Activated CD4-positive, alpha-beta T cell treated with anti-CD3 and anti-CD28 coated beads for 48 hours (primary cell): ENCODE data around the gene NPEPL1.
"Not testable (repeated sequence)": the region's sequence is repeated elsewhere in the genome, so short reads cannot be mapped to it uniquely, and the experiment has no call there.

Experiments
- DNase-seq: peaks from one replicate; pipeline ENCODE4 v3.0.0-alpha.2; 2020

NPEPL1 gene

DNA sequence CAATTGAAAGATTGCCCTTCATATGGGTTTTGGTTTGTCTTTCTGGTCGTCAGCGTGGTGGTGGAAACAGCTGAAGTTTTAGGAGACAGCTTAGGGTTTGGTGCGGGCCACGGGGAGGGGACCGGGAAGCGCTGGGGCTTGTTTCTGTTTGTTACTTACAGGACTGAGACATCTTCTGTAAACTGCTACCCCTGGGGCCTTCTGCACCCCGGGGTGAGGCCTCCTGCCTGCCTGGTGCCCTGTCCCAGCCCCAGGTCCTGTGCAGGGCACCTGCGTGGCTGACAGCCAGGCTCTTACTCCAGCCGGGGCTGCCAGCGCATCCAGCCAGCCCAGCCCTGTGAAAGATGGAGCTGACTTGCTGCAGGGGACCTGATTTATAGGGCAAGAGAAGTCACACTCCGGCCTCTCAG lies 22.8 kb downstream of the NPEPL1 start:
- no peak for DNase-seq

DNA sequence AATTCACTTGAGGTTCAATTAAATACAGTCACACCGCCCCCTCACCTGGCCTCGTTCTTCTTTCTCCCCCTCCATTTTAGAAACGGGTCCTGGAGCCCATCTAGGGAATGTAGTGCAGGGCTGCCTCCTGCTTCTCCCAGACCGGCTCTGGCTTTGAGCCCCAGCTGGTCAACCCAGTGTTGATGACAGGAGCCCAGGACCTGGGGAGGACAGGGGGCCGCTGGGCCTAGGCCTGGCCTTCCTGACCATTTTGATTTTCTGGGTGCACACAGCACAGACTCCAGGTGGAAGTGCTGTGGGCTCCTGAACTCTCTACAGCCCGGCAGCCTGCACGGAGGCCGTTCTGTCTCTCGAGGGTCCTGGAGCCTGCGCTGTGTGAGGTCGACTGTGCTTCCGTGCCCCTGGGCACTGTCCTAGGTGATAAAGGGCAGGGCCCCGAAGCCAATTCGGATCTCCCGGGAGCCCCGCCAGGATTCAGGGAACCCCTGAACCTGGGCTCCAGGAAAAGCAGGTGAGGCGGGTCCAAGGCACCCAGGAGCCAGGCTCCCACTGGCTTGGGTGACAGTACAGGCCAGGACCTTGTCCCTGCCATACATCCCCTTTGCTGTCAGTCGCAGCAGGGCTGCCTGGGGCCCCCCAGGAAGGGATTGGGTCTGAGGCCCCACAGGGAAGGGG lies 23.3 kb downstream of the NPEPL1 start:
- no peak for DNase-seq

DNA sequence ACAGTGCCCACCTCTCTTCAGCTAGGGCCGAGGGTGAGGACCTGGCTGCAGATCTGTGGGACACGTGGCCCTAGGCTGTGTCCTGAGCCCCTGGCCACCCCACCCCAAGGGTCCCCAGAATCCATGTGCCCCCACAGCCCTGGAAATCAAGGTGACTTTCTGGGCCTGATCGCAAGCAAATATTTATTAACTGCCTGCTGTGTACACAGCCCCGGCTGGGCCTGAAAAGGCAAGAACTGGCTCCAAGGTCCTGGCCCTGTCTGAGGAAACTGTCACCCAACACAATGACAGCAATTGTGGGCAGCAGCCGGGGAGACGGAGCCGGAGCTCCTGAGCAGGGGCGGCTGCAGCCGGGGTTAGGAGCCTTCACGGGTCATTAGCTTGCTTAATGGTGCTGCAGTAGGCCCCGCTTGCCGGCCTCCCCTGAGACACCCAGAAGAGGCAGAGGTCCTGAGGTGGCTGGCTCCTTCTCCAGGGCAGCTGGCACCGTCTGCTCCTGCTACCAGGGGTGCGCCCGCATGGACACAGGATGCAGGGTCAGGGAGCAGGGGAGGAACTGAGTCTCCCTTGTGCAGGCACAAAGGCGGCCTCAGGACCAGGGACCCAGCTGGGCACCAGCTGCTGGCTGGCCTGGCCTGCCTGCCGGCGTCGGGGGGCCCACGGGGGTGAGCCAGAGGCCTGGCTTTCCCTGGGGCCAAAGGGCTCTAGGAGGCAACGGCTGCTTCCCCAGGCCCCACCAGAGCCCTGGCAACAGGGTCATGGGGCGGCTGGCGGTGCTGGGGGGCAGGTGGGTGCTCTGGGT lies 24.1 kb downstream of the NPEPL1 start:
- DNase-seq = no peak

DNA sequence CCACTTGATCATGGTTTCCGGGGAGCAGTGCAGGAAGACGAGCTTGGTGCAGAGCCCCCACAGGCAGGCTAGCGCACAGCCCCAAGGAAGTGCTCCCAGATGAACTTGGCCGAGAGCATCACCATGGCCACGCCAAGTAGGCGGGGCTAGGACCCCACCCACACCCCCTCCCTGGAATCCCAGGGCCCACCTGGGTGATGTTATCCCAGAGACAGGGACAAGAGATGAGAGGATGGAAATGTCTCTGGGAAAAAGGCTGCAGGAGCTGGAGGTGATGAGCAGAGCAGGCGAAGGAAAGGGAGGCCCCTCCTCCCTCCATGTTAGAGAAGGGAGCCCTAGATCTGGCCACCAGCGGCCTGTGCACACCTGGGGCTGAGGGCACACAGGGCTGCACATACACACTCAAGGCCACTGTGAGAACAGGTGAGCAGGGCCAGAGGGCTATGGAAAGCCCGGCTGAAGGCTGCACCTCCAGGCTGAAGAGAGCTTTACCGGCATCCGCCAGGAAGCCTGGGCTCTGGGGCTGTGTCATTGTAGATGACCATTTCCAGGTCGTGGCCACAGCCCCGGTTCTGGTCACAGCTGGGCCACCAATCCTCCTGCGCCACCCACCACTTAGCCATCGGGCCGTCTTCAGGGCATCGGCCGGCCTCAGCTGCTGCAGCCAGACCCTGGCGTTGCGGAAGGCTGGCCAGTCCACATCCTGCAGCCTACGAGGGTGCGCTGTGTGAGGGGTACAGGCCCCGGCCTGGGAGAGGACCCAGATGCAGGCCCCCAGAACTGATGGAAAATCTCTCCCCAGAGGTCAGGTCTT lies 24.9 kb downstream of the NPEPL1 start:
- no peak for DNase-seq

DNA sequence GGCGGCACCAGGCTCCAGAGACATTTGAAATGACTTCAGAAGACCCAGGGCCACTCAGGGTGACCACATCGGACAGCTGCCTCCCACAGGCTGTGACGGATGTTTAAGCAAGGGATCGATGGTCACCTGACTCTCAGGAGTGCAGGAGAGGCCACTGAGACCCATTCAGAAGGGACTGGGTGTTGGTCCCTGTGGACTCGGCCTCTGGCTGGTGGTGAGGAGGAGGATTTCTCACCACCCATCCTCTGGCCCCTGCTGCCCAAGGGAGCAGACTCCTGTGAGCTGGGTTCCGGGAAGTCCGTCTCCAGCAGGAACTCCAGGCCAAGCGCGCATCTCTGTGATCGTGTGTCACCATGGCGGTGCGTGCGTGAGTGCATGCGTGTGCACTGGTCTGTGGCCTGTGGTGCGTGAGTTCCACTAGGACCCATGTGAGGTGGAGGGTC lies 25.5 kb downstream of the NPEPL1 start:
- DNase-seq = no peak

DNA sequence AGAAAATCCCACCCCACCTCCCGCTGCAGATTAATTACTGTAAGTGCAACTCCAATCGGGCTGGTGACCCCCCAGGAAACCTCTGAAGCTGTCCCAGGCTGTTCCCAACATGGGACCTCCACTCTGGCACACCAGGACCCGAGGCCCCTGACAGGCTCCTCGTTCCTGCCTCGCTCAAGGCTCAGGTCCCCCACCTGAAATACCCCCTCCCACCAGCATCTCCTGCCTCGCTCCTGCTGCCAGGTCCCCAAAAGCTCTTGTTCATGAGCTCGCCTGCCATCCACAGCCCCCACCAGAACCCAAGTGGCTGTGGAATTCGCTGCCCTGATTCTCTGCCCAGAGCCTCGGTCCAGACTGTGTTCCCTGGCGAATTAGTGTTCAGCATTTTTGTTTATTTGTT lies 26.1 kb downstream of the NPEPL1 start:
- DNase-seq = no peak

DNA sequence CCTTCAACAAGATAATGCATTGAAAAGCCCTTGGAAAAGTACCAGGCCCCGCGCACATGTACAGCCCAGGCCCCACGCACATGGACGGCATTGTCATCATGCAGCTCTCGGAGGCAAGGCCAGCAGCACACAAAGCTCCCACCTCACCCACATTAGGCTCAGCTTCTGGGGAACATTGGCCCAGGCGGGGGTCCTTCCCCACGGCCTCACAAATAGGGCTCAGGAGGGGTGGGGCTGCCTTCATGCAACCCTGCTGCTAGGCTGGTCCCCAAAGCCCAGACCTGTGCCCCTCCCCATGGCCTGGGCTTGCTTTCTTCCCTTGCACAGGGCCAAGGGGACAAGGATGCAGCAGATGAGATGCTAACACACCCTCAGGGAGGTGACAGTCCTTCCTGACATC lies 26.7 kb downstream of the NPEPL1 start:
- no peak for DNase-seq

DNA sequence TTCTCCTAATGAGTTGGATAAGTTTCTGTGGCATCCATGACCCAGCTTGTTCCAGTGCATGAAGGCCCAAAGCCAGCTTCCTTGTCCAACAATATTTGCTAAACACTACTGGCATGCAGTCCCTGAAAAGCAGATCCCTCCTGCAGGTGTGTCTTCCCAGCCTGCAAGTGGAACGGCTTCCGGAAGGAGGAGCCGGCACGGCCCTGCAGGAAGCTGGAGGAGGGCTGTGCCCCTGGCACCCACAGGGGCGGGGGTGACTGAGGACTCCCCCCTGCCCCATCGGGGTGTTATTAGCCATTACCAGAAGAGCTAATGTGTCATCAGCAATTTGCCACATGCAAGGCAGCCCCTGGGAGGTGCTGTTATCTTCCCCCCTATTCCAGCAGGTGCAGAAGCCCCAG lies 27.4 kb downstream of the NPEPL1 start:
- no peak for DNase-seq

DNA sequence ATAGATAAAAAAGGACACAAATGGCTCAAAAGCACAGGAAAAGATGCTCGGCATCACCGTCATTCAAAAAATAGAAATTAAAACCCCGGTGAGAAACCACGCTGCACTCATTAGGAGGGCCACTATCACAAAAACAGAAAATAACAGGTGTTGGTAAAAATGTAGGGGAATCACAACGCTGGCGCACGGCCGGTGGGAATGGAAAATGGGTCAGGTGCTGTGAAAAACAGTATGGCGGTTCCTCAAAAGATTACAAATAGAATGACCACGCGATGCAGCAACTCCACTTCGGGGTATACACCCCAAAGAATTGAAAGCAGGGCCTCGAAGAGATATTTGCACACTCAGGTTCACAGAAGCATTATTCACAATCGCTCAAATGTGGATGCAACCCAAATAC lies 28.3 kb downstream of the NPEPL1 start:
- no peak for DNase-seq

DNA sequence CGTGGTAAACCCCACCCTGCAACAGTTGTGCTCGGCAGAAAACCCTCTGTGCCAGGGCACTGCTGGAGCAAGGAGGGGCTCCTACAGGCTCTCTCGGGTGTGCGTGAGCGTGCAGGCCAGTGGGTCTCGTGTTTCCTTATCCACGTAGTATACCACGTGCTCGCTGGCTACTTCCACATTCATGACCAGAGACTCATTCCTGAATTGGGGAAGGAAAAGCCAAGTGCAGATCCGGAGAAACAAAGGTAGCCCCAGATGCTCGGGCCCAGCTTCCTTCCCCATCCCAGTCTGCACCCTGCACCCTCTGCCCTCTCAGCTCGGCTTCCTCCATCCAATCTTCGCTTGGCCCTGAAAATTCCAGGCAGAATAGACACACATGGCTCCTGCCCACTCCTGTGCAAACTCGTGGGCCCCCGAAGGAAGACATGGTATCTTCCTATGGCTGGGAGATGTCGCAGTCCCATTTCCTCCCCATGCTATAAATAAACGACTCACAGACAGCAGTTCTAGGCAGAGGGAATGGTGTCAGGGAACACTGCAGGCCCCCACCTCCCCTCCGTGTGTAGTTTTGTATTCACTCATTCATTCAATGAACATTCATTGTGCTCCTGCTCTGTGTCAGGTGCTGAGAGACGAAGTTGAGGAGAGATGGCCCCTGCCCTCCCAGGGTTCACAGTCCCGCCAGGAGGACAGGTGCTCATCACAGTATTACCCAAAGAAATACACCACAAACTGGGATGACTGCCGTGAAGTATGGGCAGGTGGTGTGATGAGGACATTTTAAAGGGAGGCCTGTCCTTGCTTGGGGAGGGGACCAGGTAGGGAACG lies 29.6 kb downstream of the NPEPL1 start:
- DNase-seq = no peak

DNA sequence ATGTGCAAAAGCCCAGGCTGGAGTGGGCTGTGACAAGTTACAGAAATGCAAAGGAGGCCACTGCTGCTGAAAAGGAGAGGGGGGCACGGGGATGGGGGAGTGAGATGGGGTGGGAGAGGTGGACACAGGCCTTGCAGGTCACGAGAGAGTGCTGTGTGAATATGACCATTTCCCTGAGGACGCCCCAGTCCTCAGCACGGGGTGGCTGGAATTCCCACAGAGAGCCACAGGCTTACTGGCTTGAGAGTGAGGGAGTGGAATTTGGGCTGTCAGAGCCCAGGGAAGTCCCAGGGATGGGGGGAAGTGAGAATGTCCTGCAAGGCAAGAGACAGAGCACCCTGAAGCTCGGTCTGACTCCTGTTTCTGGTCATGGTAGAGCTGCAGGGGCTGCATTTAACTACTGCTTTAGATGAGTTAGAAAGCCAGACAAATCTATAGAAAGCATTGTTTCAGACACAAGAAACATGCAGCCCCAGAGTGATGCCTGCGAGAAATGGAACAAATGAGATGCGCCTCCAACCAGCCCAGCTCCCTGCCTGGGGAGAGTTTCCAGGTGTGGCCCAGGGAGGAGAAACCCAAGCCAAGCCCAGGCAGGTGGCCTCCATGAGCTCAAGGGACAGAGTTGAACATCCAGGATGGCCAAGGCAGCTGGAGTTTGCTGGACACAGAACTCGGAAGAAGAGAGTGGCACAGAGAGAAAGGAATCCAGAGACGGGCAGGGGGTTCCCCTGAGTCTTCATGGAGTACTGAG lies 30.5 kb downstream of the NPEPL1 start:
- DNase-seq = no peak

DNA sequence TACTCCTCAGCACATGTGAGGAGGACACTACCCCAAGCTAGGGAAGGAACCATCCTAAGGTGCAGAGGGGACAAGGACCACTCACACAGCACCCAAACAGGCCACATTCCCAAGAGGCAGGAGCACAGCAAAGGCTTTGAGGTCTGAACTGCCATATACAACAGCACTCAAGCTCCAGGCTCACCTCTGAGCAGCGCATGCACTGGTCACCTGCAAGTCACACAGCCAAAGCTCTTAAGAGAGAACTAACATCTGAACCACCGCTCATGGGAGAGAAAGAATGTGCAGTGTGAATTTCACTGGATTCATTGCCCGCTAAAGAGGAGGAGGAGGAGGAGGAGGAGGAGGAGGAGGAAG lies 31.0 kb downstream of the NPEPL1 start:
- no peak for DNase-seq

DNA sequence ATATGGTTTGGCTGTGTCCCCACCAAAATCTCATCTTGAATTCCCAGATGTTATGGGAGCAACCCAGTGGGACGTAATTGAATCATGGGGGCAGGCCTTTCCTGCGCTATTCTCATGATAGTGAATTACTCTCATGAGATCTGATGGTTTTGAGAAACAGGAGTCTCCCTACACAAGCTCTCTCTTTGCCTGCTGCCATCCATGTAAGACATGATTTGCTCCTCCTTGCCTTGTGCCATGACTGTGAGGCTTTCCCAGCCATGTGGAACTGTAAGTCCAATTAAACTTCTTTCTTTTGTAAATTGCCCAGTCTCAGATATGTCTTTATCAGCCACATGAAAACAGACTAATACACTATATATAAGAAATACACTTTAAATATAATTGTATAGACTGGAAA lies 33.6 kb downstream of the NPEPL1 start:
- DNase-seq = not testable (repeated sequence)

DNA sequence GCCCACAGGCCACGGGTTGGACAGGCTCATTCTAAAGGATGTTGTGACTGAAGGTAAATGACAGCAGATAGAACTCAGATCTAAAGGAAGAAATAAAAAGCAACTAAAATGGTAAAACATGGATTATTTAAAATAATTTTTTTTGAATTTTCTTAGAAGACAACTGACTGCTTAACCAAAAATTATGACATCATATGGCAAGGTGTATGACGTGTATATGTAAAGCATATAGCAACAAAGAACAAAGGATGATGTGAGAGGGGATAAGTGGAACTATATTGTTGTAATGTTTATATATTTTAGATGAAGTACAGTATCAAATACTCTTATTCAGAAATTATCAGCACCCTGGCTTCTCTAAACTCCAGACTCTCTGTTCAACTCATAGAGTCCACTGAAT lies 38.6 kb downstream of the NPEPL1 start:
- DNase-seq = no peak

DNA sequence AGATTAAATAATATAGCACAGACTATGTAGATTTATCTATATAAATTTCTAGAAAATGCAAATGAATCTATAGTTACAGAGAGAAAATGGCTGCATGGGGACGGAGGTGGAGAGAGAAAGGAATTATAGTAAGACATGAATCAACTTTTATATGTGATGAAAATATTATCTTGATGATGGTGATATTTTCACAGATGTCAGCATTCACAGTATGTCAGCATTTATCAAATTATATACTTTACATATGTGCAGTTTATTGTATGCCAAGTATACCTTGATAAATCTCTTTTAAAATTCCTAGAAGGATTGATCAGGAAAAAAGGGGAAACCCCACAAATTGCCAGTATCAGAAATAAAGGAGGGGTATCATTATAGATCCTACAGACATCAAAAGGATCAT lies 44.6 kb downstream of the NPEPL1 start:
- DNase-seq = no peak

DNA sequence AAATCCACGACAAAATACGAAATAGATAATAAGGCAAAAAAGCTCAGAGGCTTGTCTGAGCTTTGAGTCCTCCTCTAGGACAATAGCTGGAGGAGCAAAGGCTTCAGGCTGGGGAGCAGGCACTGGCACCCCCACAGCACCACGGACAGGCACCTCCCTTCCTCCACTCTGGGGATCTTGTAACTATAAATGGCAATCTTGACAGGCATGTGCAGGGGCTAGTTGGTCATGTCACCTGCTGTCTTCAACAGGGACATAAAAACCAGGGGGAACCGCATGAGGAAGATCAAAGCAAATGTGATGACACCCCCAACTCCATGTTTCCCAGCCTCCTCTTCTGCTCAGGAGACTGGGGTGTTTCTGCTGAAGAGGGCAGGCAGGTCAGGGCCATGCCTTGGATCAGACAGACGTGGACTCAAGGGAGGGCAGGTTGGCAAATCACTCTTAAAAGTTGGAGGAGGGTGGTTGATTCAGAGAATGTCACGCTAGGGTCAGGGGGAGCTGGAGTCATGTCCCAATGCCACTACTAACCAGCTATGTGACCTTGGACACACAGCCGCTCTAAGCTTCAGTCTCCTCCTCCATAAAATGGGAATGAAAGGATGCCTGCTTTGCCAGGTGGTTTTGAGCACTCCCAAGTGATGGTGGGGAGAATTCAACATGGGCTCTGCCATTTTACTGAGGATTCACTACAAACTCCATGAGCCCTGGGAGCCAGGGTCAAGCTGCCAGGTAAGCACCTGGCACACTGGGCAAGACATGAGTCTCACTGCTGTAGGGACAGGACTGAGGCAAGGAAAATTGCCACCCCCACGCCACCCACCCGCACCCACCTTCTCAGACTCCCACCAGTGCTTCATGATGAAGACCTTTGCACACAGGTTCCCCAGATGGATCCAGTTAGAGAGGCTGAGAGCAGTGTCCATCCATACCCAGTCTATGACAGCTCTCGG lies 48.0 kb downstream of the NPEPL1 start:
- no peak for DNase-seq

DNA sequence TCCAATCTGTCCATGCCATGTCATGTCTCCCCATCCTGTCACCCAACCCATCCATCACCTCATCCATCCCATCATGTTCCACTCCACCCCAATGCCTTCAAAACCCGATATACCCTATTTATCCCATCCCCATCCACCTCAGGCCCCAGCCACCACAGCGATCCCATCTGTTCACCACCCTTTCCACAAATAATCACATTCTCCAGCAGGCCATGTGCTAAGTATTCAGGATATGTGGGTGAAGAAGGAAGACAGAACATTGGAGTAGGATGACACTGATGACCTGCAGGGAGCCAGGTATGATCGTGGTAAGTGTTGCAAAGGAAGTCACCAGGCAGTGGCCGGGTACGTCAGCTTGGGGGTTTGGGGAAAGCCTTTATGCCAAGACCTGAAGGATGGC lies 48.8 kb downstream of the NPEPL1 start:
- no peak for DNase-seq

DNA sequence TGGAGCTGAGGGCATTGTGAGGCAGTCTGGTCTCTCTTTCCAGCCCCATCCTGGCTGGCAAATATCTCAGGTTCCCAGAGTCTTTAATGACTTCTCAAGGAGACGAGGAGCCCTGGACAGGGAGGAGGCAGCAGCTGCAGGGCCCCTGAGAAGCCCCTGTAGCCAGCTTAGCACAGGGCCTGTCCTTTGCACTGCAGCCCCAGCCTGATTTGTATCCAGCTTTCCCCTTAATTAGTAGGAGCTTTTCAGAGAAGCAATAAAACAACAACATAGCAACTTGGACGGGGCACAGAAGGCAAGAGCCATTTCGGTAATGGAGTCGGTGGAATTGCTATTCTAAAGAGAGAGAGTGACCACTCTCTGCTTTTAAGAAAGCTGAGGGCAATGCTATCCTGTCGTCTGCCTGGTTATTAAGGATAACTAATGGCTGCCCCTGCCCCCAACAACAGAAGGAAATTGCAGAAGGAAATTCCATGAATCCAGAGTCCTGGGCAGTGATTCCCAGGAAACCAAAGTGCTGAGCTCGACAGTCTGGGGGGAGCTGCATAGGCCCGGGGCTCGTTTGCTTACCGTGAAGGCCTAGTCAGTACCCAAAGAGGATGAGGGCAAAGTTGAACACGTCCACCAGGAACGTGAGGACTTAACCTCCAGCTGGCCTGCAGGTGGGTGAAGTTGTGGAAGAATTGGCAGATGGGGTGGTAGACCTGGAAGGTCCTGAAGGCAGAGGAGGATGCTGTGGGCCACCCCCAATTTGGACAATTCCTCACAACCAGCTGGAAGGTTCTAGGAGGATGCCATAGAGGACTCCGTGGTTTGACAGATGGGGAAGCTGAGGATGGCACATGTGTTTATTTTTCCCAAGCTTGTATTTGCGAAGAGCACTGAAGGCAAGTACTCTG lies 50.3 kb downstream of the NPEPL1 start:
- no peak for DNase-seq

DNA sequence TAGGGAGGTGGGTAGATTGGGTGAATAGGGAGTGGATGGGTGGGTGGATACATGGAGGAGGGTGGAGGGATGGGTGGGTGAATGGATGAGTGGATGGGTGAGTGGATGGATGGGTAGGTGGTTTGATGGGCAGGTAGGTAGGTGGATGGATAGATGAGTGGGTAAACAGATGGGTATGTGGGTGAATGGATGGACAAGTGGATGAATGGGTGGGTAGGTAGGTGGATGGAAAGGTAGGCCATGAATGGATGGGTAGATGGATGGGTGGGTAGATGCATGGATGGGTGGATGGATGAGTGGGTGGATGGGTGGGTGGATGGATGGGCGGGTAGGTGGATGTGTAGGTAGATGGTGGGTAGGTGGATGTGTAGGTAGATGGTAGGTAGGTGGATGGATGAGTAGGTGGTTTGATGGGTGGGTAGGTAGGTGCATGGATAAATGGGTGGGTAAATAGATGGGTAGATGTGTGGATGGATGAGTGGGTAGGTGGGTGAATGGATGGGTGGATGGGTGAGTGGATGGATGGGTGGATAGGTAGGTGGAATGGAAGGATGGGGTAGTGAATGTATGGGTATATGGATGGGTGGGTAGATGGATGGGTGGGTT lies 51.4 kb downstream of the NPEPL1 start:
- no peak for DNase-seq
